Endothelial cell of umbilical vein (primary cell): ENCODE measurements around the gene LYZL1. TPM values are rescaled to one million over a fixed set of nuclear protein-coding genes. Genes with fewer than 3 reads are reported as not detected.
A peak's percentile ranks its signal among the peaks of the same experiment; 100 is the strongest.

Experiments
- BruUV-seq: library from RNA; stranded (reverse); fragments of 400-500 nt; replicated peaks from 2 replicates; lab custom pipeline; 2021; lab: Mats Ljungman, UMichigan
- CTCF ChIA-PET: fragments of 300-600, 350-600 bp; sonication (Branson Sonifier 250); formaldehyde crosslinking; loops from one replicate; lab custom pipeline; 2021; ENCODE audit warnings: antibody characterized with exemption, inconsistent platforms; lab: Charles Lee
- POLR2A ChIA-PET: fragments of 300-600, 350-600 bp; sonication (Branson Sonifier 250); formaldehyde crosslinking; loops from one replicate; lab custom pipeline; 2021; ENCODE audit warnings: antibody characterized with exemption, inconsistent platforms; lab: Charles Lee
- DNase-seq: peaks from one replicate; pipeline ENCODE4 v3.0.0-alpha.2; 2011; ENCODE audit warnings: low read depth, low spot score
- FAIRE-seq: peaks from 2 replicates; lab custom pipeline; 2011; peaks lifted over from hg19 to GRCh38; lab: Jason Lieb, UNC
- H2AFZ ChIP-seq: 2 replicates; pipeline ENCODE4 v1.6.0; 2012; ENCODE audit warnings: low read depth, low read length, control low read depth, inconsistent platforms
- H3K27ac ChIP-seq: 2 replicates; pipeline ENCODE4 v1.5.1; 2011; ENCODE audit warnings: low read depth, mild to moderate bottlenecking, control low read depth, low read length, moderate library complexity; ENCODE audit not compliant: insufficient read depth
- H3K27me3 ChIP-seq, 2 experiments: 2 replicates each; pipeline versions ENCODE4 v1.6.0 to v1.6.1; 2011; ENCODE audit warnings: low read length in 2 of 2, mixed read lengths in 1 of 2; ENCODE audit not compliant: control insufficient read depth in 2 of 2, insufficient read depth in 2 of 2
- H3K36me3 ChIP-seq, 2 experiments: 2 replicates in 1 of 2; 3 replicates in 1 of 2; pipeline ENCODE4 v1.5.1; 2011; ENCODE audit warnings: low read length in 2 of 2, mild to moderate bottlenecking in 1 of 2, moderate library complexity in 1 of 2; ENCODE audit not compliant: control insufficient read depth in 2 of 2, insufficient read depth in 2 of 2; ENCODE audit errors: extremely low read depth in 1 of 2
- H3K4me1 ChIP-seq: 3 replicates; pipeline ENCODE4 v1.5.1; 2011; ENCODE audit warnings: mild to moderate bottlenecking, low read length; ENCODE audit not compliant: control insufficient read depth, insufficient read depth; ENCODE audit errors: extremely low read depth
- H3K4me2 ChIP-seq: 2 replicates; pipeline ENCODE4 v1.6.1; 2011; ENCODE audit warnings: low read length, control low read depth, mixed read lengths; ENCODE audit not compliant: insufficient read depth
- H3K4me3 ChIP-seq, 3 experiments: fragments of 200-600 bp in 1 of 3; sonication (generic), shearing (Covaris generic) in 1 of 3; replicated peaks in 1 of 3; 2 replicates each; pipeline ENCODE4 v1.5.1; 2011 to 2016; ENCODE audit warnings: control low read depth in 3 of 3, low read length in 3 of 3, mild to moderate bottlenecking in 2 of 3, inconsistent platforms in 1 of 3, low read depth in 1 of 3, moderate library complexity in 1 of 3; ENCODE audit not compliant: insufficient read depth in 1 of 3
- H3K79me2 ChIP-seq: 2 replicates; pipeline ENCODE4 v1.6.0; 2012; ENCODE audit warnings: low read length, inconsistent platforms; ENCODE audit not compliant: control insufficient read depth, insufficient read depth
- H3K9ac ChIP-seq: replicated peaks from 2 replicates; pipeline ENCODE3; 2011; ENCODE audit warnings: low read length, control low read depth; ENCODE audit not compliant: insufficient read depth; ENCODE audit errors: extremely low read depth
- H3K9me1 ChIP-seq: replicated peaks from 3 replicates; pipeline ENCODE4 v1.6.0; 2011; ENCODE audit warnings: mild to moderate bottlenecking, low read length; ENCODE audit not compliant: control insufficient read depth, insufficient read depth; ENCODE audit errors: extremely low read depth
- H3K9me3 ChIP-seq: replicated peaks from 2 replicates; pipeline ENCODE4 v1.5.1; 2012; ENCODE audit warnings: low read length, inconsistent platforms; ENCODE audit not compliant: control insufficient read depth, insufficient read depth
- H4K20me1 ChIP-seq: replicated peaks from 2 replicates; pipeline ENCODE3; 2011; ENCODE audit warnings: mild to moderate bottlenecking, low read length; ENCODE audit not compliant: control insufficient read depth, insufficient read depth; ENCODE audit errors: extremely low read depth
- CTCF ChIP-seq, 2 donors: IDR thresholded peaks; 1 replicate in 1 of 2; 2 replicates in 1 of 2; pipeline ENCODE4 v1.5.1; 2011; ENCODE audit warnings: low read length in 2 of 2, mild to moderate bottlenecking in 2 of 2, moderate library complexity in 2 of 2, control low read depth in 1 of 2, inconsistent platforms in 1 of 2, low read depth in 1 of 2; ENCODE audit not compliant: insufficient read depth in 1 of 2; ENCODE audit errors: extremely low read depth in 1 of 2
- EZH2 ChIP-seq: IDR thresholded peaks from 2 replicates; pipeline ENCODE4 v1.6.1; 2012; ENCODE audit warnings: borderline replicate concordance, low read depth, mild to moderate bottlenecking, moderate library complexity, low read length, inconsistent platforms; ENCODE audit not compliant: severe bottlenecking
- GATA2 ChIP-seq: IDR thresholded peaks from 2 replicates; pipeline ENCODE4 v1.7.0; 2011; ENCODE audit warnings: low read depth, mild to moderate bottlenecking, moderate library complexity, mixed read lengths, low read length; ENCODE audit not compliant: insufficient read length, insufficient read depth
- JUN ChIP-seq: IDR thresholded peaks from 2 replicates; pipeline ENCODE4 v1.6.1; 2011; ENCODE audit warnings: borderline replicate concordance, low read depth; ENCODE audit not compliant: insufficient read length, insufficient read depth
- MAX ChIP-seq: IDR thresholded peaks from 2 replicates; pipeline ENCODE4 v1.6.1; 2011; ENCODE audit not compliant: insufficient read depth, insufficient read length
- MYC ChIP-seq: IDR thresholded peaks from one replicate; pipeline ENCODE4 v1.6.1; 2011; ENCODE audit warnings: mild to moderate bottlenecking, low read depth, low read length
- POLR2A ChIP-seq: IDR thresholded peaks from 2 replicates; pipeline ENCODE4 v1.6.1; 2012; ENCODE audit warnings: low read depth, mild to moderate bottlenecking, control low read depth, low read length
- POLR2AphosphoS5 ChIP-seq: IDR thresholded peaks from 2 replicates; pipeline ENCODE4 v1.6.1; 2012; ENCODE audit warnings: low read depth, mild to moderate bottlenecking, control low read depth, low read length, moderate library complexity; ENCODE audit not compliant: insufficient read depth
- dilution Hi-C: fragments of 300-500 bp; cut with MboI; formaldehyde crosslinking; loops from one replicate; pipeline ENCODE4 v1.15.0; 2019; ENCODE audit warnings: low sequenced_read_pairs; ENCODE audit not compliant: extremely low pct_ligation_motif_present
- intact Hi-C: fragments of 100-400 bp; cut with micrococcal nuclease; formaldehyde crosslinking; loops from one replicate; pipeline ENCODE4 v1.10.0; 2022
- polyA plus RNA-seq, 4 experiments: library from polyadenylated mRNA; depleted of rRNA in 3 of 4; stranded (reverse) in 3 of 4; unstranded in 1 of 4; fragments of >200 nt; gene quantifications; 2 replicates each; pipeline versions ENCODE4 v1.2.1 to v1.2.3, GENCODE V29; 2011 to 2012; ENCODE audit warnings: missing spikeins in 1 of 4
- total RNA-seq: library from RNA; stranded (reverse); gene quantifications from 2 replicates; pipeline ENCODE4 v1.2.3, GENCODE V29; 2021

Gene LYZL1
- total and polyA plus RNA-seq, 2 donors (not counting 3 experiments of a cell fraction or from before 2014, with no cell fraction given): not detected

GRCh38 chr10:29243750-29244149 lies 45.1 kb upstream of the LYZL1 start:
- Histone ChIP-seq H3K36me3 (no peaks in the 10 kb centered on the region), H3K4me1 (no peaks in the 10 kb centered on the region), H3K4me3 (no peak overlapping the region), H3K79me2 (no peaks in the 10 kb centered on the region), H2AFZ (no peak overlapping the region), H4K20me1 (no peaks in the 10 kb centered on the region), H3K27me3 (peaks cover 0 to 2% of the 10 kb centered on the region in 2 experiments), H3K27ac (no peak overlapping the region), H3K9me3 (no peaks in the 10 kb centered on the region), H3K9me1 (no peaks in the 10 kb centered on the region), H3K4me2 (no peak overlapping the region), H3K9ac (no peak overlapping the region)
- intact Hi-C loops (loop anchor here (2.0 to 10.0 kb wide), 3 partner anchors 109 to 619 kb away; no protein-coding TSS in a partner anchor), dilution Hi-C loops (no loop called here)
- TF ChIP-seq POLR2A (no peak), CTCF (IDR thresholded peaks at IDR 0.05; ENCODE audit: extremely low read depth in 1 of 2, insufficient read depth in 1 of 2, low read depth in 1 of 2, low read length in 2 of 2) (peak; percentile 32 to 58), JUN (no peak), MAX (no peak), EZH2 (no peak), MYC (no peak), POLR2AphosphoS5 (no peak), GATA2 (no peak)
- no TSS peak for BruUV-seq
- ChIA-PET POLR2A (no interaction called here), CTCF (interaction anchor here (0.8 to 2.9 kb wide), 6 partner anchors 8 to 580 kb away, joined by 4 to 35 read pairs (median 6); no protein-coding TSS in a partner anchor)
- DNase-seq: peak; percentile 47
- no peak for FAIRE-seq
